Astrocyte (in vitro differentiated cells and primary cell): Measurements from ENCODE around the gene TCEANC2. TPM values are rescaled to one million over a fixed set of nuclear protein-coding genes. Genes with fewer than 3 reads are reported as not detected.

Experiments used
- DNase-seq: peaks from one replicate; pipeline ENCODE4 v3.0.0-alpha.2; 2010; ENCODE audit warnings: low read depth
- FAIRE-seq: peaks from 2 replicates; lab custom pipeline; 2011; peaks lifted over from hg19 to GRCh38; lab: Jason Lieb, UNC
- H2AFZ ChIP-seq: 2 replicates; pipeline ENCODE4 v1.6.0; 2012; ENCODE audit warnings: low read depth, low read length, inconsistent platforms
- H3K27ac ChIP-seq: 2 replicates; pipeline ENCODE4 v1.5.1; 2011; ENCODE audit warnings: low read depth, low read length, inconsistent platforms
- H3K27me3 ChIP-seq: 2 replicates; pipeline ENCODE4 v1.6.0; 2011; ENCODE audit warnings: low read length, inconsistent platforms; ENCODE audit not compliant: insufficient read depth
- H3K36me3 ChIP-seq: 2 replicates; pipeline ENCODE4 v1.5.1; 2011; ENCODE audit warnings: low read length, inconsistent platforms; ENCODE audit not compliant: insufficient read depth
- H3K4me1 ChIP-seq: 2 replicates; pipeline ENCODE4 v1.5.1; 2011; ENCODE audit warnings: low read length, inconsistent platforms; ENCODE audit not compliant: insufficient read depth
- H3K4me2 ChIP-seq: 2 replicates; pipeline ENCODE4 v1.6.0; 2012; ENCODE audit warnings: low read length, inconsistent platforms
- H3K4me3 ChIP-seq: 2 replicates; pipeline ENCODE4 v1.5.1; 2011; ENCODE audit warnings: low read depth, mild to moderate bottlenecking, low read length, inconsistent platforms; ENCODE audit not compliant: insufficient read depth
- H3K79me2 ChIP-seq: 2 replicates; pipeline ENCODE4 v1.6.0; 2012; ENCODE audit warnings: mild to moderate bottlenecking, low read length, inconsistent platforms; ENCODE audit not compliant: insufficient read depth
- H3K9ac ChIP-seq: 2 replicates; pipeline ENCODE4 v1.6.0; 2012; ENCODE audit warnings: mild to moderate bottlenecking, low read length, inconsistent platforms
- H3K9me3 ChIP-seq: 2 replicates; pipeline ENCODE4 v1.5.1; 2012; ENCODE audit warnings: low read depth, mild to moderate bottlenecking, low read length, inconsistent platforms; ENCODE audit not compliant: insufficient read depth
- H4K20me1 ChIP-seq: 2 replicates; pipeline ENCODE4 v1.6.0; 2012; ENCODE audit warnings: low read length, inconsistent platforms; ENCODE audit not compliant: insufficient read depth
- H3K27ac Mint-ChIP-seq: one replicate; pipeline ENCODE4 v1.8.0; 2021; ENCODE audit warnings: mild to moderate bottlenecking, mixed read lengths; ENCODE audit not compliant: unreplicated experiment
- H3K27me3 Mint-ChIP-seq: one replicate; pipeline ENCODE4 v1.8.0; 2021; ENCODE audit warnings: low read depth, mixed read lengths; ENCODE audit not compliant: unreplicated experiment
- H3K36me3 Mint-ChIP-seq: one replicate; pipeline ENCODE4 v1.8.0; 2021; ENCODE audit warnings: low read depth, mixed read lengths; ENCODE audit not compliant: unreplicated experiment
- H3K4me1 Mint-ChIP-seq: one replicate; pipeline ENCODE4 v1.8.0; 2021; ENCODE audit warnings: low read depth, mixed read lengths; ENCODE audit not compliant: unreplicated experiment
- H3K4me3 Mint-ChIP-seq: one replicate; pipeline ENCODE4 v1.8.0; 2021; ENCODE audit warnings: mild to moderate bottlenecking, moderate library complexity, mixed read lengths; ENCODE audit not compliant: unreplicated experiment
- H3K9me3 Mint-ChIP-seq: one replicate; pipeline ENCODE4 v1.8.0; 2021; ENCODE audit warnings: mild to moderate bottlenecking, mixed read lengths; ENCODE audit not compliant: unreplicated experiment
- EZH2 ChIP-seq: IDR thresholded peaks from 2 replicates; pipeline ENCODE4 v1.6.1; 2012; ENCODE audit warnings: mild to moderate bottlenecking, low read length, inconsistent platforms; ENCODE audit not compliant: insufficient read depth
- total RNA-seq: library from RNA; stranded (reverse); gene quantifications from 2 replicates; pipeline ENCODE4 v1.2.1, GENCODE V29; 2021
- TF ChIP-seq, protein P1 (sequence below): IDR thresholded peaks from 2 replicates; pipeline ENCODE4 v1.5.1; 2011; ENCODE audit warnings: low read depth, mild to moderate bottlenecking, inconsistent platforms, low read length, moderate library complexity; ENCODE audit not compliant: insufficient read depth

The TCEANC2 gene
- total RNA-seq, 1 donor from 2014 or later, result 4.6 TPM

GRCh38 chr1:54014009-54014629, 39.3 kb upstream of the TCEANC2 start:
- DNase-seq (no peak), FAIRE-seq (no peak)
- Mint-ChIP-seq H3K4me3 (no peak overlapping the region), H3K27me3 (peaks cover 64% of the 10 kb centered on the region), H3K36me3 (no peaks in the 10 kb centered on the region), H3K9me3 (no peaks in the 10 kb centered on the region), H3K27ac (no peak overlapping the region), H3K4me1 (no peaks in the 10 kb centered on the region)
- H3K4me1 ChIP-seq, result no peaks in the 10 kb centered on the region
- no peaks in the 10 kb centered on the region for H3K79me2 ChIP-seq
- H3K27ac ChIP-seq, result no peak overlapping the region
- H3K36me3 ChIP-seq, result no peaks in the 10 kb centered on the region
- no peaks in the 10 kb centered on the region for H4K20me1 ChIP-seq
- H2AFZ ChIP-seq, result no peak overlapping the region
- peaks cover 16% of the 10 kb centered on the region for H3K27me3 ChIP-seq
- H3K4me2 ChIP-seq, result no peak overlapping the region
- H3K4me3 ChIP-seq, result no peak overlapping the region
- no peaks in the 10 kb centered on the region for H3K9me3 ChIP-seq
- TF ChIP-seq EZH2, result no peak
- TF ChIP-seq, protein P1, sequence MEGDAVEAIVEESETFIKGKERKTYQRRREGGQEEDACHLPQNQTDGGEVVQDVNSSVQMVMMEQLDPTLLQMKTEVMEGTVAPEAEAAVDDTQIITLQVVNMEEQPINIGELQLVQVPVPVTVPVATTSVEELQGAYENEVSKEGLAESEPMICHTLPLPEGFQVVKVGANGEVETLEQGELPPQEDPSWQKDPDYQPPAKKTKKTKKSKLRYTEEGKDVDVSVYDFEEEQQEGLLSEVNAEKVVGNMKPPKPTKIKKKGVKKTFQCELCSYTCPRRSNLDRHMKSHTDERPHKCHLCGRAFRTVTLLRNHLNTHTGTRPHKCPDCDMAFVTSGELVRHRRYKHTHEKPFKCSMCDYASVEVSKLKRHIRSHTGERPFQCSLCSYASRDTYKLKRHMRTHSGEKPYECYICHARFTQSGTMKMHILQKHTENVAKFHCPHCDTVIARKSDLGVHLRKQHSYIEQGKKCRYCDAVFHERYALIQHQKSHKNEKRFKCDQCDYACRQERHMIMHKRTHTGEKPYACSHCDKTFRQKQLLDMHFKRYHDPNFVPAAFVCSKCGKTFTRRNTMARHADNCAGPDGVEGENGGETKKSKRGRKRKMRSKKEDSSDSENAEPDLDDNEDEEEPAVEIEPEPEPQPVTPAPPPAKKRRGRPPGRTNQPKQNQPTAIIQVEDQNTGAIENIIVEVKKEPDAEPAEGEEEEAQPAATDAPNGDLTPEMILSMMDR, result no peak
- H3K9ac ChIP-seq, result no peak overlapping the region

DNA sequence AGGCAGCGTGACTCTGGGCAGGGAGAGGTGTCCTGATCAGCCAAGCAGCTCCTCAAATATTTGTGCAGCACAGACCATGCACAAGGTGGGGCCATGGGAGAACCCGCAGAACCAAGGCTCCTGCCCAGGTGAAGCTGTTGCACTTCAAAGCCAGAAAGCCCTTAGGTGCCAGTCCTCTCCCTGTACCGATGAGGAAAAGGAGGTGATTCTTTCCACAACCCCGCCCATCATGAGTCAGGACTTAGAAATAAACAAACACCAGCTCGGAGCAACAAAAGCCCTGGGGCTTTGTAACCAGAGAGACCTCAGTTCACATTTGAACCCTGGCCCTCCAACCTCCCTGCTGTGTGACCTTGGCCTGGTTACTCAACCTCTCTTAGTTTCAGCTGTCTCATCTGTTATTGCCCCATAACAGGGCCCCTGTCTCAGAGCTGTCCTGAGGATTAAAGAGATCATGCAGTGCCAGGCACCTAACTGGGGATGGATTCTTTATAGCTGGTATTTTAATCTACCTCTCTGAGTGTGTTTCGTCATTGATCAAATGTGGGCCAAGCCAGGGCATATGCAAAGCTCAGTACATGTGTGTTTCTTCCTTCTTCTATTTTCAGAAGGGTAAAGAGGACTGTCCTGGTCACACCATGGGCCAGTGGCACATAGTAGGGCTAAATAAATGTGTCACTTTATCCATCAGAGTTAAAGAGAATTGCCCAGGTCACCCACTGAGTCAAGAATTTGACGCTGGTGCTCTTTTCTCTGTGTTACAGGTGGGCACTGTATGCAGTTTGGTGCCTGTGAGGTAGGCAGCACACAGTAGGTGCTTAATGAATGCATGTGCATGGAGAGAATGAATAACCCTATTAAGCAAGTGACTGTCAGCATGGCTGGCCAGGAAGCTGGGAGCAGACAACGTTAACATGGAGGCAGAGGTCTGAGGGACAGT, 36.8 kb upstream of the TCEANC2 start:
- H3K9me3 Mint-ChIP-seq, result no peaks in the 10 kb centered on the region
- TF ChIP-seq EZH2, result no peak
- TF ChIP-seq, protein P1, result no peak
- Histone ChIP-seq H3K4me2 (no peak overlapping the region), H3K4me1 (no peaks in the 10 kb centered on the region), H3K9me3 (no peaks in the 10 kb centered on the region), H3K36me3 (no peaks in the 10 kb centered on the region), H3K27me3 (peaks cover 16% of the 10 kb centered on the region), H4K20me1 (no peaks in the 10 kb centered on the region), H3K4me3 (no peak overlapping the region), H3K79me2 (no peaks in the 10 kb centered on the region), H3K9ac (no peak overlapping the region), H2AFZ (no peak overlapping the region), H3K27ac (no peak overlapping the region)
- DNase-seq (no peak), FAIRE-seq (no peak)
- H3K4me1 Mint-ChIP-seq, result no peaks in the 10 kb centered on the region
- H3K27ac Mint-ChIP-seq, result no peak overlapping the region
- no peak overlapping the region for H3K4me3 Mint-ChIP-seq
- no peaks in the 10 kb centered on the region for H3K36me3 Mint-ChIP-seq
- peaks cover 54% of the 10 kb centered on the region for H3K27me3 Mint-ChIP-seq
